ENCODE data around the gene MTCP1. TPM values are rescaled to one million over a fixed set of nuclear protein-coding genes. Genes with fewer than 3 reads are reported as not detected.

MTCP1 gene
- total RNA-seq, 4 donors from 2014 or later = 1.0 to 1.6 (median 1.3) TPM

DNA sequence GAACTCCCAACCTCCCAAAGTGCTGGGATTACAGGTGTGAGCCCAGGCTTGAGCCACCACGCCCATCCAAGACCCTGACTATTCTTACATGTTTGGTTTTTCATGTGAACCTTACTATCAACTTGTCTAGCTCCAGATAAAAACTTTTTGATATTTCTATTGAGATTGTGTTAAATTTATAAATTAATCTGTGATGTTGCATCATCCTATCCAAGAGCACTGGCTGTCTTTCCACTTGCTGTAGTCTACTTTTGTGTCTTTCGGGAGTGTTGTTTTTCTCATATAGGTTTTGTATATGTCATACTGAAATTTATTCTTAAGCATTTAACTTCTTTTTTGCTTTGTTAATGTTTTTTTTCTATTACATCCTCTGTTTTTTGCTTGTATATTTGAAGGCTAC is 35.0 kb upstream of the MTCP1 start:
- no peak for TF ChIP-seq POLR2A (IDR thresholded peaks at IDR 0.05)
- TF ChIP-seq, protein P1, sequence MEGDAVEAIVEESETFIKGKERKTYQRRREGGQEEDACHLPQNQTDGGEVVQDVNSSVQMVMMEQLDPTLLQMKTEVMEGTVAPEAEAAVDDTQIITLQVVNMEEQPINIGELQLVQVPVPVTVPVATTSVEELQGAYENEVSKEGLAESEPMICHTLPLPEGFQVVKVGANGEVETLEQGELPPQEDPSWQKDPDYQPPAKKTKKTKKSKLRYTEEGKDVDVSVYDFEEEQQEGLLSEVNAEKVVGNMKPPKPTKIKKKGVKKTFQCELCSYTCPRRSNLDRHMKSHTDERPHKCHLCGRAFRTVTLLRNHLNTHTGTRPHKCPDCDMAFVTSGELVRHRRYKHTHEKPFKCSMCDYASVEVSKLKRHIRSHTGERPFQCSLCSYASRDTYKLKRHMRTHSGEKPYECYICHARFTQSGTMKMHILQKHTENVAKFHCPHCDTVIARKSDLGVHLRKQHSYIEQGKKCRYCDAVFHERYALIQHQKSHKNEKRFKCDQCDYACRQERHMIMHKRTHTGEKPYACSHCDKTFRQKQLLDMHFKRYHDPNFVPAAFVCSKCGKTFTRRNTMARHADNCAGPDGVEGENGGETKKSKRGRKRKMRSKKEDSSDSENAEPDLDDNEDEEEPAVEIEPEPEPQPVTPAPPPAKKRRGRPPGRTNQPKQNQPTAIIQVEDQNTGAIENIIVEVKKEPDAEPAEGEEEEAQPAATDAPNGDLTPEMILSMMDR (IDR thresholded peaks at IDR 0.05) = no peak
- WGBS, 2 donors = 81 to 100% methylated on average over 2 of the region's 2 CpGs
- no peak overlapping the region for H3K4me3 ChIP-seq (ENCODE audit: low read depth, poor library complexity, severe bottlenecking)
- DNase-seq (ENCODE audit: low spot score in 2 of 2) = no peak
- intact Hi-C loops (cut with DNase I; ENCODE audit: low total_unique reads) = no loop called here

DNA sequence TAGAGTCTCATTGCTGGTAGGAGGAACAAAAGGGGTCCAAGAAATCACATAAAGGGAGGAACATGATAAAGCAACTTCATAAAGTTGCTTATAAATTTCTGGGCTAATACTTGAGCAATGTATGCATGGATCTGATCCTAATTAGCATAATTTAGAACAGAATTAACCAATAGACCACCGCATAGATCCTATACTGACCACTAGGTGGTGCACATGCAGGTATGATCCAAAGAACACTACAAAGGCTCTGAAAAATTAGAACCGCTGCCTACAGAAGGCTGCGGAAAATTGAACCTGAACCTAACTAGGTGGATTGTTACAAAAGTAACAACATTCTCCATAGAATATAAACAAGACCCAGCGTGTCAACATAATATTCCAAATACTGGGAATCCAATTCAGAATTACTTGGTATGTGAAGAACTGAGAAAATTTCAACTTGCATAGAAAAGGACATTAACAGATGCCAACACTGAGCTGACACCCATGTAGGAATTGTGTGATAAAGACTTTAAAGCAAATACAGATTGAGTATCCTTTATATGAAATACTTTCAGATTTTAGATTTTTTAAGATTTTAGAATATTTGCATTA is 23.6 kb upstream of the MTCP1 start:
- WGBS, 2 donors = 39 to 54% methylated on average over 4 of the region's 4 CpGs

DNA sequence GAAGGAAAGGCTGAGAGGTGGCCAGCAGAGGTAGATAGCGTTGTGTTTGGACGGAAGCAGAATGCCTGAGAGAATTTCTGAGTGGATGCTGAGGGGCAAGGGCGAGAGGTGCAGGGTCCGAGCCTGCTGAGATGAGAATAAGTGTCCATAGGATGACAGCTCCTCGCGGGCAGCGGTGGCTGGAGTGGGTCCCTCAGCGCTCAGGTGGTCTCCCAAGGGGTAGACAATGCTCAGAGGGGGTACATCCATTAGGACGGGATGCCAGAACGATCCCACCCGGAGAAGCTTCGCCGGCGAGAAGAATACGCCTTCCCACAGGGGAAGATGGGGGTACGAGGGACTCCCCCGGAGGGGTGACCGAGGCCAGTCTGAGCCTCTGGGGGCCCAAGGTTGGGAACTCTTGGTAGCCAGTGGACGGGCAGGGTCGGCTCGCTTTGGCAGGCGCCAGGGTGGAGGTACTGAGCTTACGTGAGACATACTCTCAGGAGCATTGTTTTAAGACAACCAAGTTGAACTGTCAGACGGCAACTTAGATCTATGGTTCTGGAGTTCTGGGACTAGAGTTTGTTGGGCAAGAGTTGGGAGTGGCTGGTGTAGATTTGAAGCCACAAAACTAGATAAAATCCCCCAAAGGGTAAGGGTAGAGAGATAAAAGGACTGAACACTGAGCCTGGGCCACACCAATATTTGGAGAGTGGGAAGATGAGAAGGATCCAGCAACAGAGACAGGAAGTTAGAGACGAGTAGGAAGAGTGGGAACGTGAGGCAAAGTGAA is 16.2 kb upstream of the MTCP1 start:
- 90 to 97% methylated on average over 13 to 26 of the region's 26 CpGs for WGBS, 2 donors
- TF ChIP-seq, protein P1 (IDR thresholded peaks at IDR 0.05) = no peak
- TF ChIP-seq POLR2A (IDR thresholded peaks at IDR 0.05) = no peak
- intact Hi-C loops (cut with DNase I; ENCODE audit: low total_unique reads) = no loop called here
- no peak for DNase-seq (ENCODE audit: low spot score in 2 of 2)
- H3K4me3 ChIP-seq (ENCODE audit: low read depth, poor library complexity, severe bottlenecking) = no peak overlapping the region

More for the DNA sequence above, 23.6 kb upstream of the MTCP1 start:
- TF ChIP-seq, protein P1 (IDR thresholded peaks at IDR 0.05) = no peak
- DNase-seq (ENCODE audit: low spot score in 2 of 2) = no peak
- no peak overlapping the region for H3K4me3 ChIP-seq (ENCODE audit: low read depth, poor library complexity, severe bottlenecking)
- intact Hi-C loops (cut with DNase I; ENCODE audit: low total_unique reads) = no loop called here

DNA sequence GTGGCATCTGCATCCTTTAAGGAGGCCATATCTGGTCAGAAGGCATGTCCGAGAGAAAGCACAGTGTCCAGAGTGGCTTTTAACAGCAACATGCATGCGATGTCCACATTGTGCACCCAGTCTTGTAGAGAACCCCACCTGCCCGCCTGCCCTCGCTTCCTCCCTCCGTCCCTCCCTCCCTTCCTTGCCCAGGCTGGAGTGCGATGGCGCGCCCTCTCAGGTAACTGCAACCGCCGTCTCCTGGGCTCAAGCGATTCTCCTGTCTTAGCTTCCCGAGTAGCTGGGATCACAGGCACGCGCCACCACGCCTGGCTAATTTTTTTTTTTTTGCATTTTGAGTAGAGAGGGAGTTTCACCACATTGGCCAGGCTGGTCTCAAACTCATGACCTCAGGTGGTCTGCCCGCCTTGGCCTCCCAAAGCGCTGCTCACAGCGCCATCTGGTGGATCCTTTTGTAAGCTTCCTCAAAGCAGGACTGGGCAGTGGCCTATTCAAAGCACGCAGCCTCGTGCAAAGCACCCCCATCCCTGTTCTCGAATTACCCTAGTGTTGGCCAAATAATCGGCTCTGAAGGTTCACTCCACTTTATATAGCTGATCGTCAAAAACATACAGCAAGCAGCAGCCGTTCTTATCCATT is 15.4 kb upstream of the MTCP1 start:
- DNase-seq (ENCODE audit: low spot score in 2 of 2) = no peak
- intact Hi-C loops (cut with DNase I; ENCODE audit: low total_unique reads) = no loop called here
- H3K4me3 ChIP-seq (ENCODE audit: low read depth, poor library complexity, severe bottlenecking) = no peak overlapping the region
- no peak for TF ChIP-seq POLR2A (IDR thresholded peaks at IDR 0.05)
- TF ChIP-seq, protein P1 (IDR thresholded peaks at IDR 0.05) = no peak
- WGBS, 2 donors = 80 to 82% methylated on average over 22 to 24 of the region's 24 CpGs

DNA sequence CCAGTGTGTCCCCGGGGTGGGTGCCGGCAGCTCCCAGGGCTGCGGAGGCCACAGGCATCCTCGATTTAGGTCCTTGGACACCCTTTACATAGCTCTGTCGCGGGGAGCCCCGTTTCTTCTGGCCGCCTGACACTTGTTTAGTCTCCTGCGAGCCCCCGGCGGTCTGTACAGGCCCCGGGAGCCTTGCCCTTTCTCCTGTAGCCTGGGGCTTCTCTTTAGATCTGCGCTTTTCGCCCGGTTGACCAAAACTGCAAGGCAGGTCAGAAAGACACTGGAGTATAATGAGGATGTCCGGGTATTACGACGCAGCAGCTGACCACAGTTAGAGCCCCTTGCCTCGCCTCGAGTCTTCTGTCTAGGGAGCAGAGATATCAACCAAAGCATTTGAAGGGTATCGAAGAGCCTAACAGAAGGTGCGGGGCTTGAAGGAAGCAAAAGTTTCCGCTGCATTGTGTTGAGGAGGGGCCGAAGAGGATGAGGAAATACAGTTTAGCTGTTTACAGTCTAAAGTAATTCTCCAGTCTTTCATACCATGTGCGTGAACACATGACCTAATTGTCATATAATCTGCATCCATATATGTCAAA is 851 bp upstream of the MTCP1 start:
- no peak for DNase-seq (ENCODE audit: low spot score in 2 of 2)
- WGBS, 2 donors = 5 to 42% methylated on average over 10 to 25 of the region's 25 CpGs
- intact Hi-C loops (cut with DNase I; ENCODE audit: low total_unique reads) = no loop called here
- TF ChIP-seq POLR2A (IDR thresholded peaks at IDR 0.05) = no peak
- TF ChIP-seq, protein P1 (IDR thresholded peaks at IDR 0.05) = no peak
- peak overlapping the region; percentile 38 for H3K4me3 ChIP-seq (ENCODE audit: low read depth, poor library complexity, severe bottlenecking)
